OCI-LY3 (cell line): ENCODE results near the gene CELF2.

Experiments used
- EZH2phosphoT487 ChIP-seq: fragments of 200-600 bp; shearing (Covaris generic); IDR thresholded peaks from 2 replicates; pipeline ENCODE4 v1.6.1; 2018; ENCODE audit warnings: antibody characterized with exemption, mixed run types, low read depth
- TF ChIP-seq, protein P1 (sequence below): fragments of 200-600, 300-600 bp; sonication (generic); IDR thresholded peaks from 2 replicates; pipeline ENCODE4 v1.5.1; 2014; ENCODE audit warnings: antibody characterized with exemption, low read length, low read depth

DNA sequence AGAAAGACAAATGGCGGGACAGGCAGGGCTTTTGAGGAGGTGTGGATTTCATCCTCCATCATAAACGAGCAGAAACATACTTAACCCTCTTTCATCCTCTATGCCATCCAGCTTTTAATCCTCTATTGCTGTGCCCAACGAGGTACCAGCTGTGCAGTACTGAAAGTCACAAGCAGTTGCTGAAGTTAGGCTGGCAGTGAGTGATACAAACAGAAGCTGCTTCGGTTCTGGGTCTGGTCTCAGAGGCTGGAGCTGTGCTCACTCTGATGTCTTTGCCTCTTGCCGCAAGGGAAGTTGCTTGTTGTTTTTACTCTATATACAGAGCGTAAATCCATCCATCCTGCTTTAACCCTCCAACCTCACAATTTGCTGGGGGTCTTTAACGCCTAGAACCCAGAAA lies 235.2 kb downstream of the CELF2 start:
- TF ChIP-seq, protein P1, sequence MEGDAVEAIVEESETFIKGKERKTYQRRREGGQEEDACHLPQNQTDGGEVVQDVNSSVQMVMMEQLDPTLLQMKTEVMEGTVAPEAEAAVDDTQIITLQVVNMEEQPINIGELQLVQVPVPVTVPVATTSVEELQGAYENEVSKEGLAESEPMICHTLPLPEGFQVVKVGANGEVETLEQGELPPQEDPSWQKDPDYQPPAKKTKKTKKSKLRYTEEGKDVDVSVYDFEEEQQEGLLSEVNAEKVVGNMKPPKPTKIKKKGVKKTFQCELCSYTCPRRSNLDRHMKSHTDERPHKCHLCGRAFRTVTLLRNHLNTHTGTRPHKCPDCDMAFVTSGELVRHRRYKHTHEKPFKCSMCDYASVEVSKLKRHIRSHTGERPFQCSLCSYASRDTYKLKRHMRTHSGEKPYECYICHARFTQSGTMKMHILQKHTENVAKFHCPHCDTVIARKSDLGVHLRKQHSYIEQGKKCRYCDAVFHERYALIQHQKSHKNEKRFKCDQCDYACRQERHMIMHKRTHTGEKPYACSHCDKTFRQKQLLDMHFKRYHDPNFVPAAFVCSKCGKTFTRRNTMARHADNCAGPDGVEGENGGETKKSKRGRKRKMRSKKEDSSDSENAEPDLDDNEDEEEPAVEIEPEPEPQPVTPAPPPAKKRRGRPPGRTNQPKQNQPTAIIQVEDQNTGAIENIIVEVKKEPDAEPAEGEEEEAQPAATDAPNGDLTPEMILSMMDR, result no peak
- no peak for TF ChIP-seq EZH2phosphoT487
